GM21529 (cell line): ENCODE data around the gene OR51B2.

ENCODE experiments used
- ATAC-seq: cut with Tn5 transposase; IDR thresholded peaks from one replicate; pipeline ENCODE4 v1.9.1; 2021; ENCODE audit not compliant: unreplicated experiment

Gene OR51B2

DNA sequence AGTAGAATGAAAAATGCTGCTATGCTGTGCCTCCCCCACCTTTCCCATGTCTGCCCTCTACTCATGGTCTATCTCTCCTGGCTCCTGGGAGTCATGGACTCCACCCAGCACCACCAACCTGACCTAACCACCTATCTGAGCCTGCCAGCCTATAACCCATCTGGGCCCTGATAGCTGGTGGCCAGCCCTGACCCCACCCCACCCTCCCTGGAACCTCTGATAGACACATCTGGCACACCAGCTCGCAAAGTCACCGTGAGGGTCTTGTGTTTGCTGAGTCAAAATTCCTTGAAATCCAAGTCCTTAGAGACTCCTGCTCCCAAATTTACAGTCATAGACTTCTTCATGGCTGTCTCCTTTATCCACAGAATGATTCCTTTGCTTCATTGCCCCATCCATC is 39.5 kb downstream of the OR51B2 start:
- ATAC-seq: no peak

DNA sequence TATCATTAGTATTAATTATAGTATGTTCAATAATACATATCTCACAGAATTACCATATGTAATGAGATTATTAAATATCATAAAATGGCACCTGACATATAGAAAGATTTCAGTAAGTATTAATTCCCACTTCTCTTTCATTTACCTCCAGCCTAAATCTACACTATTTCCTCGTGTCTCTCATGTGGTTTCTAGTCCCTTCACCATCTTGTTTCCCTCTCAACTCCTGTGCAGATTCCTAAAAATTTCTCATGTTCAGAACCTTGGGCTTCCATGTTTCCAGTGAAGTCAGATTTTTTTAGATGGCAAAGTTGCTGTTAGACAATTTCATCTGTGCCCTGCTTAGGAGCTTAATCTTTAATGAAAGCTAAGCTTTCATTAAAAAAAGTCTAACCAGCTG is 40.2 kb downstream of the OR51B2 start:
- ATAC-seq: no peak

DNA sequence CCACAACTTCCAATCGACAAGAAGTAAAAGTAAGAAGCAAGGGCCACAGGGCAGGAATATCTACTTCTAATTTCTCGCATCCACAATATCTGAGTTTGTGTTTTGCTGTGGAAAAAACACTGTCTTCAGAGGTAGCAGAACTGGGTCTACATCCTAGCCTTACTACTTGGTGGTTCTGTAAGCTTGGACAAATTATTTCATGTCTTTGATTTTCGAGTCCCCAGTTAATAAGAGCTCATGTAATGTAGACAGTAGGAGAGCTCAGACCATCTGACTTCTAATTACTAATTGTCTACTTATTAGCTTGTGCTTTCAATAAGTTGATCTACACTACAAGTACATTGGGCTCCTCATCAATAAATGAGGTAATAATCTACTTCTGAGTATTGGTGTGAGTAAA is 41.0 kb downstream of the OR51B2 start:
- ATAC-seq: no peak

DNA sequence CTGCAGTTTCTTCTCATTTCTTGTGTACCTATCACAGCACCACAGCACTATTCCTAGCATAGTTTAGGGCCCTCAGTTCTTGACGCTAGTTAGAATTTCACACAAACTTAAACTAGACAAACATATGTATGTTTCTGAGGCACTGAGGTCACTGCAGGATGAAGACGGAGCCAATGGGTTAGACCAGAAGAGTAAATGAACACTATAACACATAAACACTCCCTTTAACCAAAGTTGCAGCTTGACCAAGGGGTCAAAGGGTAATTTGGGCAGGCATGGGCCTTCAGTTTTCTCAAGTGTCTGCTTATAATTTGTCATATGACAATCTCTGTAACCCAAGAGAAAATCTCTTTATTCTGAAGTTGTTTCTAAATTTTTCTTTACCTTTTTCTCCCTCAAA is 41.5 kb downstream of the OR51B2 start:
- ATAC-seq: no peak

DNA sequence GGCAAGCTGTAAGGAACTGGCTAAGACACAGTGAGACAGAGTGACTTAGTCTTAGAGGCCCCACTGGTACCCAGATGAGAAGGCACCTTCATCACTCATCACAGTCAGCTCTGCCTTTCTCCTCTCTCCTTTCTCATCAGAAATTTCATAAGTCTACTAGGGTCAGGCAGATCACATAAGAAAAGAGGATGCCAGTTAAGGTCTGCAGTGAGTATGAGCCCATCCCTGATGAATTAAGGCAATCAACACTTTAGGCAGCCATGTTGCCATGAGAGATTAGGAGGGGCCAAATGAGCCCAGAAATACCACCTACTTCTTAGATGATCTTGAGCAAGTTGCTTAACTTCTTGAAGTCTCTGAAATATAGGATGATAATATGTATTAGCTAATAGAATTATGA is 42.5 kb downstream of the OR51B2 start:
- no peak for ATAC-seq

DNA sequence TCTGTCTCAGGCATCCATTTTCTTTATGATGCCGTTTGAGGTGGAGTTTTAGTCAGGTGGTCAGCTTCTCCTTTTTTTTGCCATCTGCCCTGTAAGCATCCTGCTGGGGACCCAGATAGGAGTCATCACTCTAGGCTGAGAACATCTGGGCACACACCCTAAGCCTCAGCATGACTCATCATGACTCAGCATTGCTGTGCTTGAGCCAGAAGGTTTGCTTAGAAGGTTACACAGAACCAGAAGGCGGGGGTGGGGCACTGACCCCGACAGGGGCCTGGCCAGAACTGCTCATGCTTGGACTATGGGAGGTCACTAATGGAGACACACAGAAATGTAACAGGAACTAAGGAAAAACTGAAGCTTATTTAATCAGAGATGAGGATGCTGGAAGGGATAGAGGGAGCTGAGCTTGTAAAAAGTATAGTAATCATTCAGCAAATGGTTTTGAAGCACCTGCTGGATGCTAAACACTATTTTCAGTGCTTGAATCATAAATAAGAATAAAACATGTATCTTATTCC is 43.5 kb downstream of the OR51B2 start:
- ATAC-seq: peak; percentile 95

DNA sequence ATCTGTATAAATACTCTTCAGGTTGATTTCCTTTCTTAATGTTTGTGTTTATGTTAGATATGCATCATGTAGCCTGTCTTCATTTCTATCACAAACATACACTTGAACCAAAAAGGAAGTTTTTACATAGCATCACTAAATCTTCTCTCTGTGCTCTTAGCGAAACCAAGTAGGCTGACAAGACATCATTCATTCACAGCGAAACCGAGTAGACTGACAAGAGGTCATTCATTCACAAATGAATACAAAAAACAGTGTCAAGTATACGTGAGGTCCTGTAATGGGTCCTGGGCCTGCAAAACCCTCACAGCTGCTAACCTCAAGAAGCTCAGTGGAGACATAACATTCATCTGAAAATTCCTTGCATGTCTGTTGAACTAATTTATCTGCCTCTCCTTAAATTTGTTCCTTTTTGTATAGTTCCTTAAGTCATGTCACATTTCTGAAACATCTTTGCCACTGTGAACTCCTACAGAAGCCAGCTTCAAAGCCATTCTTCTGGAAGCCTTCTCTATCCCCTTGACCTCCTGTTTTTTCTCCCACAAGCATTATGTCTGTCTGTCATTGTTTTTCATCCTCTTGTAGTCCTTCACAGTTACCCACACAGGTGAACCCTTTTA is 44.5 kb downstream of the OR51B2 start:
- no peak for ATAC-seq

DNA sequence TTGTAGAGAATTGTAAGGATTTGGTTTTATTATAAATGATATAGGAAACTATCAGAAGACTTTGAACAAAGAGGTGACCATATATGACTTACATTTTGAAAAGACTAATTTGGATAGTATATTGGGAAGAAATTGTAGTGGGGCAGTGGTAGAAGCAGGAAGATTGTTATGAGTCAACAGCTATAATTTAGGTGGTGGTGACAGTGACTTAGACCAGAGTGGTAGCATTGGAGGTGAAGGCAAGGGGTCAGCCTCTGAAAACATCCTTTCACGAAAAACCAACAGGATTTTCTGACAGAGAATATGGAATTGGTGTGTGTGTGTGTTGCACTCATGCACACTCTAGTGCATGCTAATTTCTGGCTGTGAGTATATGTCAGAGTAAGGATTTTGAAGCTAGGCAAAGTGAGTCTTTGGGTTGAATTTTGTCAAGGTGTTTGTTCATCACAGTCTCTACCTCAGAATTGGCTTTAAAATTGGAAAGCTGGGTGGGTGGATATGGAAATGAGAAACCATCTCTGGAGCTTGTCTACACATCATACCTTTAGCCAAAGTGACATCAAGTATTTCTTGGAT is 46.2 kb downstream of the OR51B2 start:
- ATAC-seq: no peak

DNA sequence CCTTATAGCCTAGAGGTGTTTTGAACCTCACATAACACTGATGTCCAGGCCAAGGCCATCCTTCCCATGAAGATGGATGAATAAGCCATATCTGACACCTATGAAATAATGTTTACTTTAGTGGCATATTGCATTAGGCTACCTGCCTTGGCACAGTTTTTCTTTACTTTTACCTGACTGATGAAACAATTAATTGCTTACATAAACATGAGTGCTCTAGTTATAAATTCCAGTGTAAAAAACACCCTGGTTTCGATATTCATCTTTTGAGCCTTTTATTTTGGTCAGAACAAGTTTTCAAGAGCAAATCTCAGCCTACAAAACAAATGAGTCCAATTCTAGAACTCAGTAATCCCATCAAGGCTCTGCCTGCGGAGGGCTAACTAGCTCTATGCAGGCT is 47.4 kb downstream of the OR51B2 start:
- ATAC-seq: no peak

DNA sequence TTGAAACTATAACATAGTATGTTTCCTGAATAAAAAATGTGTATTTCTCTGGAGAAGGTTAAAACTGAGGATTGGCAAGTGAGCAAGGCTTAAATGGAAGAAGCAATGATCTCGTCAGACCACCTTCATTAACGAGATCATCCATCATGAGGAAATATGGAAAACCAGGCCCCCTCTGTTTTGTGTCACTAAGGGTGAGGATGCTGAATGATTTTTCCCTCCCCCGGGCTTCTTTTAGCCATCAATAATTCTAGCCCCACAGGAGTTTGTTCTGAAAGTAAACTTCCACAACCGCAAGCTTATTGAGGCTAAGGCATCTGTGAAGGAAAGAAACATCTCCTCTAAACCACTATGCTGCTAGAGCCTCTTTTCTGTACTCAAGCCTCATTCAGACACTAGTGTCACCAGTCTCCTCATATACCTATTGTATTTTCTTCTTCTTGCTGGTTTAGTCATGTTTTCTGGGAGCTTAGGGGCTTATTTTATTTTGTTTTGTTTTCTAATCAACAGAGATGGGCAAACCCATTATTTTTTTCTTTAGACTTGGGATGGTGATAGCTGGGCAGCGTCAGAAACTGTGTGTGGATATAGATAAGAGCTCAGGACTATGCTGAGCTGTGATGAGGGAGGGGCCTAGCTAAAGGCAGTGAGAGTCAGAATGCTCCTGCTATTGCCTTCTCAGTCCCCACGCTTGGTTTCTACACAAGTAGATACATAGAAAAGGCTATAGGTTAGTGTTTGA is 48.6 kb downstream of the OR51B2 start:
- no peak for ATAC-seq

DNA sequence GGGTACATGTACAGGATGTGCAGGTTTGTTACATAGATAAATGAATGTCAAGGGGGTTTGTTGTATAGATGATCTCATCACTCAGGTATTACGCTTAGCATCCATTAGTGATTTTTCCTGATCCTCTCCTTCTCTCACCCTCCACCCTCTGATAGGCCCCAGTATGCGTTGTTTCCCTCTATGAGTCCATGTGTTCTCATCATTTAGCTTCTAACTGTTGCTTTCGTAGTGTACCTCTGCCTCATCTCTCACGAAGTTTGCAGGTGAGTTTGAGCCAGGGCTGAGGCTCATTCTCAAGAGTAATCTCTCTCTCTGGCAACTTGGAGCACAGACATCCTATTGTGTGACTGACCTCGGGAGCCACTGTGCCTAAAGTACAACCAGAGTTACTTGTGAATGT is 49.7 kb downstream of the OR51B2 start:
- ATAC-seq: no peak
